CMK (cell line): Measurements from ENCODE around the gene LRCOL1.

Experiments
- DNase-seq: peaks from one replicate; pipeline ENCODE4 v3.0.0-alpha.2; 2010; ENCODE audit warnings: low read depth

Gene LRCOL1

DNA sequence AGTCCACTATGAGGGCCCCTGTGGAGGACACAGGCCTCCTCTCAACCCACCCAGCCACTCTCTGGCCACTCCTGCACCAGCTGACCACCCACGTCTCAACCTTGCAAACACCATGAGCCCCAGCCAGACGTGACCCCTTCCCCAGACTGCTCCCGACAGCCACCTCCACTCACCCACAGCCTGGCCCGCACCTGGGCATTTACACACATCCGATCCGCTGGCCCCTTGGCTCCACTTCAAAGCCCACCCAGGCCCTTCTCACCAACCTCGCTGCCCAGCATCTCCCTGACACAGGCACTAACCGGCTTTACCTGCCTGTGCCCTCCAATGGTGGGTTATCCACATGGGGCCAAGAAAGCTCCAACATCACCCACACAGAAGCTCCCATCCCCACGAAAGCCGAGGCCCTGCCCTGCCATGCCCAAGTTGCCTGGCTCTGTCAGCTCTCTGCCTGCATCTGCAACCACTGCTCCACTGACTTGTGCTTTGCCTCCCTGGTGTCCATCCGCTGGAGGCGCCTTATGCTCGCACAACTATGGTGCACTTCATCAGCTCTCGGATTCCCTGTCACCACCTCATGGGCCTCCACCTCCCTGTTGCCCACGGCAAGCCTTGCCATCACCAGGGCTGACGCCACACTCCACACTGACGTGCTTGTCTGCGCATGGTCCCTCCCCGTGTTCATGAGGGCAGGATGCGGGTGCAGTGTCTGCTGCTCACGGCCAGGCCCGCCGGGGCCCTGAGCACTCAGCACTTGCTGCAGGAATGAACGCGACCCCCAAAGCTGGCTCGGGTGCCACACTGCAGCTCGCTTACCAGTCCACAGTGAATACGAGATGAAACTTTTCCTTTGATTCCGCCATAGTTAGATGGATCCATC, 24.9 kb upstream of the LRCOL1 start:
- DNase-seq: no peak

DNA sequence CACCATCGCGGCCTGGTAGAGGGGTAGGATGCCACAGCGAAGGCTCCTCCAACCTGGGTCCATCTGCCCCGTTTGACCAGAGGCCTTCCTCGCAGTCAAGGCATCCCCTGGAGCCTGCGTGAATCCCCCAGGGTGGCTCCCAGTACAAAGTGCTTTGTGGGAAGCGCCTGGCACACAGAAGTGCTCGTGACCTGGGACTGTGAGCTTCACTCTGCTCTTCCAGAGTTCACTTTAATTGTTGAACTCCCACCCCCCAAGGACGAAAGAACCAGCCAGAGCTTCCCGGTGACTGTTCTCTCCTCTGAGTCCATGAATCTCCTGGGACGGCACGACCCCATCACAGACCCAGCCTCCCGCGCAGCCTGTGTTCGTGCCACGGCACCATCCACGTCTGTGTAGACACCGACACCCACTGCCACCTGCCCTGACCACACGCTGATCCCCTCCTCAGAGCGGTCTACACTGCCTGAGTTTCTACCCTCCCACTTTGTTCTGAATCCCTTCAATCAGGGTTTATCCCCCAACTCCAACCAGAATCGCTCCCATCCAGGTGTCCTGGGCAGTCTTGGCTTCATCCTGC, 24.1 kb upstream of the LRCOL1 start:
- no peak for DNase-seq

- no peak for DNase-seq
Measured at GRCh38 chr12:132633901-132634300, 23.5 kb upstream of the LRCOL1 start.

DNA sequence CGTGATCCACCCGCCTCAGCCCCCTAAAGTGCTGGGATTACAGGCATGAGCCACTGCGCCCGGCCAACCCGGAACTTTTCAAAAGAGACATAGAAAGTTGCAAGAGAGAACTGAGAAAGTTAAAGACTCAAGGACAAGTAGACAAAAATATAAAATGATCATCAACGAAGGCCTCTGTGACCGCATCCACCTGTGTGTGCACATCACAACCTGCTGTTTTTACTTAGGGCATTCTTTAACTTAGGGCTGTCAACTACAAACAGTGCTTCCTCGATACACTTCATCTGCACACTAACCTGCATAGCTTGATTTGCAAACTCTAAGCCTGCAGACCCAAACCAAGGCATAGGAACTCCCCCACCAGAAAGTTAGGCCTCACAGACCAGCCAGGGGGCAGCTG, 23.0 kb upstream of the LRCOL1 start:
- DNase-seq: no peak

- DNase-seq: no peak
Measured at GRCh38 chr12:132632521-132633228, 22.3 kb upstream of the LRCOL1 start.

- no peak for DNase-seq
Measured at GRCh38 chr12:132631666-132632065, 21.3 kb upstream of the LRCOL1 start.

DNA sequence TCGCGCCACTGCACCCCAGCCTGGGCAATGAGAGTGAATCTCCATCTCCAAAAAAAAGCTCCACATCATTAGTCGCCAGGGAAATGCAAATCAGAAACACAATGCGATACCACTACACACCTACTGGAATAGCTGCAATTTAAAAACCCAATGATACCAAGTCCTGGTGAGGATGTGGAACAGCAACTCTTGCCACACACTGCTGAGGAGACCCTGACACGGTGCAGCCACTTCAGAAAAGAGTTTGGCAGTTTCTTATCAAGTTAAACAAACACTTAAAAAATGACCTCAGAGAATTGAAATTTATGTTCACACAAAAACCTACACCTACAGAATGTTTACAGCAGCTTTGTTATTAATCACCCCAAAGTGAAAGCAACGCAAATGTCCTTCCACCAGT, 20.3 kb upstream of the LRCOL1 start:
- no peak for DNase-seq

DNA sequence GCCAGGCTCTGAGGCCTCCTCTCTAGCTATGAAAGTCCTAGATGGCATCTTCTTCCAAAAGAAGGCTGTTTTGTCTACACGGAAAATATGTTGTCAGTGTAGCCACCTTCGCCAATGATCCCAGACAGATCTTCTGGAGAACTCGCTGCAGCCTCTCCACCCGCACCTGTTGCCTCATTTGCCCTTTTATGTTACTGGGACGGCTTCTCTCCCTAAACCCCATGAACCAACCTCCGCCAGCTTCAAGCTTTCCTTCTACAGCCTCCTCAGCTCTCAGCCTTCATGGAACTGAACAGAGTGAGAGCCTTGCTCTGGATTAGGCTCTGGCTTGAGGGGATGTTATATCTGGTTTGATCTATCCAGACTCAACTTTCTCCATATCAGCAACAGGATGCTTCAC, 18.9 kb upstream of the LRCOL1 start:
- no peak for DNase-seq

DNA sequence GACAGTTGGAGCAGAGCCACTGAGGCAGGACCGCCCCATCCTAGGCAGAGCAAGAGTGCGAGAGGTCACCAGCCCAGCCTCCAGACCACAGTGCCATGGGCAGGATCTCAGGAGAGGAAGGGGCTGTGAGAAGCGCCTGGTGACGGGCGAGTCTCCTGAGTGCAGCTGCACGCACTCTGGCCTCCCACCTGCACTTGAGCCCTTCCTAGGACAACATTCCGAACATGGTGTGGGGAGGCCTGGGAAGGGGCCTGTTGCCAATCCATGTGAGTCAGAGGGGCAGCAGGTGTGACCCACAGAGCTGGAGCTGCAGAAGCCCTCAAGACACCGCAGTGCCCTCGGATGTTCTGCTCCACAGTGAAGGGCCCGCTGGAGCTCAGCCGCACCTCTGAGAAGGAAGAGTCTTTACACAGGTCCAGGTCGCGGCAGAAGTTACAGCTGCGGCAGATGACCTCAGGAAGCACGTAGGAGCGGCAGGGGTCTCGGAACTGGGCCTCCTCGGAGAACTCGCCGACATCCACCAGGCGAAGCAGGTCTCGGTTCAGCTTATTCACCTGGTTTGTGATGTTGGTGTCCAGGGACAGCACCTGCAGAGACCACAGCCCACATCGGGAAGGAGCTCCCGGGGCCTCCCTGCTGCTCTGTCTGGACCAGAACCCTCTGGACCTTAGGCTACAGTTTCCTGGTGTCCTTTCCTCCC, 15.5 kb upstream of the LRCOL1 start:
- no peak for DNase-seq

DNA sequence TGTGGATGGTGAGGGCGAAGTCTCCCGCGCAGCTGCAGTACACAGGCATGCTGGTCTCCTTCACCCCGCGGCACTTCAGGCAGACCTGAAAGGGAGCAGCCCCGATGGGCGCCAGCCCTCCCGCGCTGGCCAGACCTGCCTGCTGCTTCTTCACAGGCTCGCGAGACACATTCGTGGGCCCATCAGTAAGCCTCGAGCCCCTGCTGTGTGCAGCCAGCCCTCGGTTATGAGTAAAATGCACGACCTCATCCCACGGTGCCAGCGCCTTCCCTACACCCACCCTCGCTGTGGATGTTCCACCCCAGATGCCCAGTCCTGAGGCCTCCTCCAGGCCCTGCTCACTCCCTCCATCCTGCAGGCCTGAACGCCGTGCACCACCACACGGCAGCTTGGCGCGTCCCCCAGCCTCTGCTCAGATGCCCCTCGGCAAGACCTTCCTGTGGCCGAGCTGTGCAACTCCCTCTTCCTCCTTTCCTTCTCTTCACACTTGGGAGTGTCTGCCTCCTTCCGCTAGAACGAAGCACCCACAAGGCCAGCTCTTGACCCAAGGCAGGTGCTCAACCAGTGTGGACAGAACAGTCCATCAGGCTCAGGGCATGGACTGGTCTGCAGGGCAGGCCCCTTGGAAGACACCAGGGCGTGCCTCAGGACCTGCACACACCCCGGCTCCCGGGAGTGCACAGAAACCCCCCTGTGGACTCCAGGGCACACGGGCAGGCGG, 14.7 kb upstream of the LRCOL1 start:
- DNase-seq: no peak

DNA sequence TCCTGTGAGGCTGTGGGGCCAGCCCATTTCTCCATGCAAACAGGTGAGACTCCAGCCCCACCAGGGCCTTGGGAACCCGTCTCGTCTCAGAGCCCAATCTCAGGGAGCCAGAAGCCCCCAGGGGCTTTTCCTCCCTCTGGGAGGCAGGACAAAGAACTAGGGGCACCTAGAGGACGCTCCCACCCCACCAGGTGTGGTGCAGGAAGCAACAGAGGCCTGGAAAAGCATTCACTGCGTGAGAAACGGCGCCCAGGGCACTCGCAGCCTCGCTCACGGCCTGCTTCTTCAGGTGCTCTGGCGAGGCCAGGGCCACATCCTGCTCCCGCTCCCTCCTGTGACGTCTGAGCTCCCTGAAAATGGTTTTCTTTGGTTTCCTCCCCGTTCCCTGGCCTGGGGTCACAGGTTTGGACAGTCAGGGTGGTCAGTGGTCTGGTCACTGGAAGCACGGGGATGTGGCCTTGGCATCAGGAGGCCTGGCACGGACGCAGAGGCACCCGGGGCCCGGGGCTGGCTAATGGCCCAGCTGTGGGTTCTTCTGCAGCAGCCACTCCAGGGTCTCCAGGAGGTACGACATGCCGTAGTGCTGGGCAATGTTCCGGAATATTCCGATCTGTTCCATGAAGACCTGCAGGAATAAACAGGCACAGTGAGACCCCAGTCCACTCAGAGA, 13.9 kb upstream of the LRCOL1 start:
- DNase-seq: no peak

DNA sequence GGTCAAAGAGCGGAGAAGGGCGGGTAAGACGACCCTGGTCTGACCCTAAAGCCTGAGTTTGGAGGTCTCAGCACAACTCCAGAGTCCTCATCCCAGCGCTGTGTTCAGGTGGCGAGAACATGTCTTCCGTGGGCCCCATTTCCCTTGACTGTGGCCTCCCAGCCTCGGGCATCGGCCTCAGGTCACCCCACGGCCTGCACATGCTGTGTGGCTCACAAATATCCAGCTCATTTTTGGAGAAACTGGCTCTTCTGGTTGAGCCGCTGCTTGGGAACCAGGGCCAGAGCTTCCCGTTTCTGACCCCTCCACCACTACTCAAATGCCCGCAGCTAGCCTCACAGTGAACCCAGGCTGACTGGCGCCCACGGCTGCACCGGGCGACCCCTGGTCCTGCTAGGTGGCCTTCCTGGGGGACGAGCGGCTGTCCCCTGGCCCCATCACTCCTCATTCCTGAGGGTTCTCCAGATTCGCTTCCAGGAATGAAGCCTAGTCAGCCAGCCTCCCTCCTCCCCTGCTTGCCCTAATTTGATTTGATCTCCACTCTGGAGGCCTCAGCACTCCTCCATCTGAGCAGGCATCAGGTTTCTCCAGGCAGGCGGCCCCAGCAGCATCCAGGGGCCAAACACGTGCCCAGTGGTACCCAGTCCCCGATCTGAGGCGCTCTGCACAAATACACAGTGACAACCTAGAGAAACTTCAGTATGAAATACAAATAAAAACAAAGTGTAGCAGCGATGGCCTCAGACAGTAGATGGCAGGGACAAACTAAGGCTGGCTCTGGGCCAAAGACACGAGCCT, 12.9 kb upstream of the LRCOL1 start:
- no peak for DNase-seq

- DNase-seq: no peak
Measured at GRCh38 chr12:132622437-132623071, 12.2 kb upstream of the LRCOL1 start.

DNA sequence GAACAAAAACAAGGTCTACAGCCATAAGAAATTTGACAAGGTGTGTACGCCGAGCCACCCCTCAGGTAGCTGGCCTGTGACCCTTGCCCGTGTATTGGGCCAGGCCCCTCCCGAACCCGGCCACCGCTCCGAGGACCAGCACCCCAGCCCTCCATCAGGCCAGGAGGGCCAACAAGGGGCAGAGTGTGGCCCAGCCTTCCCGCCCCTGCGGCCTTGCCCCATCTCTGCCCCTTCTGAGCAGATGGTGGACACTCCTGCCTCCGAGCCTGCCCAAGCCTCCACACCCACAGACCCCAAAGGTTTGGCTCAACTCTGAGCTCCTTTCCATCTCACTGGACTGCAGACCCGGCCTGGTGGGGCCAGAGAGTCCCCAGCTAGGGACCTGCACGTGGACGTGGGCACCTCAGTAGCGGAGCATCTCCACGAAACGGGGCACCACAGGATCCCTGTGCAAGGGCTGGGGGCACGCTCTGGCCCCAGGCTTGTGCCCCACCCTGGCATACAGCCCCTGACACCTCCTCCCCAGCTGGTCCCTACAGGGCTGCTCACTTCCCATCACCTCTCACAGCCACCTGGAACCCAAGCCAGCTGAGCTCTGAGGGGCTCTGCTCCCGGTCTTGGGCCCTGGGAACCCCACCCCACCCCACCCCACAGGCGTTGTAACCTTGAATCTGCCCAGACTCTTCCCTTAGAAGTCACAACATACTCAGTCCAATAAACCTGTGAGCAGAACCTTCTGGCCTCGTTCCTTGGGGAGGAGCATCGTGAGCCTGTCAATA, 11.5 kb upstream of the LRCOL1 start:
- DNase-seq: no peak

- DNase-seq: no peak
Measured at GRCh38 chr12:132620899-132621656, 10.7 kb upstream of the LRCOL1 start.

- DNase-seq: no peak
Measured at GRCh38 chr12:132620113-132620898, 9.9 kb upstream of the LRCOL1 start.

DNA sequence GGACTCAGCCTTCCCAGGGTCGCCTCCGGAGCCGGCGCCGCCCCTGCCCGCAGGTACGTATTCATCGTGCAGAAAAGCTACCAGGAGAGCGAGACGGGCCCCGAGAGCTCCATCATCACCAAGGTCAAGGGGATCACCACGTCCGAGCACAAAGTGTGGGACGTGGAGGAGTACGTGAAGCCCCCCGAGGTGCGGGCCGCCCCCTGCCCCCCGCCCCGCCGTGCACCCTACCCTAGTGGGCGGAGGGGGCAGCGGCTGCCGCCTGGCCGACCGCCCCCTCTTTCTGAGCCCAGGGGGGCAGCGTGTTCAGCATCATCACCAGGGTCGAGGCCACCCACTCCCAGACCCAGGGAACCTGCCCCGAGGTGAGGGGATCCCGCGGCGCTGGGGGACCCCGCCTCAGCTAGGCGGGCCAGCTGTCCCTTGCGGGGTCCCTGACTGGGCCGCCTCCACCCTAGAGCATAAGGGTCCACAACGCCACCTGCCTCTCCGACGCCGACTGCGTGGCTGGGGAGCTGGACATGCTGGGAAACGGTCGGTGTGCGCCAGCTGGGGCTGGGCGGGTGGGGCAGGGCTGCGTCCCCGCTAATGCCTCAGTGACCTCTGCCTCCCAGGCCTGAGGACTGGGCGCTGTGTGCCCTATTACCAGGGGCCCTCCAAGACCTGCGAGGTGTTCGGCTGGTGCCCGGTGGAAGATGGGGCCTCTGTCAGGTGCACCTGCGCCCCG, 9.2 kb upstream of the LRCOL1 start:
- DNase-seq: no peak
